GM19025 (cell line): ENCODE results near the gene MED14.

Source experiments
- ATAC-seq: cut with Tn5 transposase; IDR thresholded peaks from one replicate; pipeline ENCODE4 v1.9.1; 2021; ENCODE audit warnings: mild to moderate bottlenecking, low read depth, moderate library complexity; ENCODE audit not compliant: unreplicated experiment

Gene MED14

DNA sequence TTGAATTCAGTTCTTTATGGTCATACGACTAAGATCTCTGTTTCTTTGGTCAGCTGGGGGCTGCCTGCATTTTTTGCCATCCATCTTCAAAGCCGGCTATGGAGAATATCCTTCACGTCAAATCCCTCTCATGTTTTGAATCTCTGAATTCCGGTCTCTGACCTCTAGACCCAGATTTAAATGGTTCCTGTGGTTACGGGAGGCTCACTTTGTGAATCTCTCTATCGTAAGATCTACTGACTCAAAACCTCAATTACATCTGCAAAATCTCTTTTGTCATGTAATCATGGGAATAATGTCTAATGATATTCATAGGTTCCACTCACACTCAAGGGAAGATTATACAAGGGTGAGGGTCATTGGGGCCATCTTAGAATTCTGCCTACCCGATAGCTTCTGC lies 117.8 kb downstream of the MED14 start:
- no peak for ATAC-seq

DNA sequence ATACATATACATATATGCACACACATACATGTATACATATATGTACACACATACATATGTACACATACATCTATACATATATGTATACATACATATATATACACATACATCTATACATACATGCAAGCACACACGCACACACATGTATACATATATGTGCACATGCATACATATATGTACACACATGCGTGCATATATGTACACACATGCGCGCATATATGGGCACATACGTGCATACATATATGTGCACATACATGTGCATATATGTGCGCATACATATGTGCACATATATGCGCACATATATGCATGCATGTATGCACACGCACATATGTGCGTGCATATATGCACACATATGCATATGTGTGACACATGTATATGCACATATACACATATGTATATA lies 119.4 kb downstream of the MED14 start:
- ATAC-seq, result no peak

DNA sequence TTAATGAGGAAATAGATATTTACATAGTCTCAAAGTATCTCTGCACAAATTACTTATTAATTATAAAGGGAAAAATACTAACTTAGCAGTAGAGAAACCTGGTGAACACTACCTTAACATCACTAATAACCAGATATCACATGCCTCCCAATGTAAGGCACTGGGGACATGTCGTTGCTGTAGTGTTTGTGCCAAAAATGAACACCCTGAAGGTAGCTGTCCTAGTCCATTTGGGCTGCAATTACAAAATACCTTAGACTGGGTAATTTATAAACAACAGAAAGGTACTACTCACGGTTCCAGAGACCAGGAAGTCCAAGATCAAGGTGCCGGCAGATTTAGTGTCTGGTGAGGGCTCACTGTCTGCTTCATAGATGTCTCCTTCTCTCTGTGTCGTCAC lies 122.8 kb downstream of the MED14 start:
- ATAC-seq, result no peak

DNA sequence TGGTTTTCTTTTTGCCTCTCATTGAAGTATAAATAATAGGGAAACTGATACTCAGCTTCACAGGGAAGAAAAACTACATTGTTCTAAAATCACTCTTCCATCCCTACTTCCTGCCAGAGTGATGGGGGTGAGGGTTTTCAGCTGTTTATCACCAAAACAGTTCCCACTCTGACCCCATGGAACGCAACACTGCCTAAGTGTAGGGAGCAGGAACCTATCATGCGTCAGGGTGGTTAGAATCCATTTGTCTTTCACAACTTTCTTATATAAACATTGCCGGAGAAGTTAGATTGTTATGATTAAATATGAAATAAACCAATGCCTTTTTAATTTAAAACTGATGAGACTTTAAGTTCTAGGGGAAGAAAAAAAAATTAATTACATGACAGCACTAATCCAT lies 128.0 kb downstream of the MED14 start:
- no peak for ATAC-seq

DNA sequence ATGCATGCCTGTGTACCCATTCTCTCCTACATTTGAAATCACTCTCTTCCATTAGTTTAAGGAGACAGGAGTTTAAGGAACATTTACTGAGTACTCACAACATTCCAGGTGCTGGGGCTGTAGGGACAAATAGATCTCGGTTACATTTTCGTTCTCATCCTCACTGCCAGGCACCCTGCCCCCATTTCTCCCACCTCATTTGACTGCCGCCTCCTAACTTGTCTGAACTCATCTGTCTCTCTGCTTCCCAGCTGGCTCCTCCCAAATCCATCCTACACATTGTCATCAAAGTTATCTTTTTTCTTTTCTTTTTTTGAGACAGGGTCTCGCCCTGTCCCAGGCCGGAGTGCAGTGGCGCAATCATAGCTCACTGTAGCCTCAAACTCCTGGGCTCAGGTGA lies 131.9 kb downstream of the MED14 start:
- no peak for ATAC-seq
